Thyroid gland (tissue), 4 donors: Measurements from ENCODE around the gene ID2. TPM values are rescaled to one million over a fixed set of nuclear protein-coding genes. Genes with fewer than 3 reads are reported as not detected.
A peak's percentile ranks its signal among the peaks of the same experiment; 100 is the strongest.

ENCODE experiments used
- DNase-seq, 2 donors: peaks; one replicate each; pipeline ENCODE4 v3.0.0-alpha.2; 2019
- H3K27ac ChIP-seq, 3 donors: fragments of 200-600 bp; sonication (generic); 1 replicate in 2 of 3; 2 replicates in 1 of 3; pipeline ENCODE4 v1.5.1; 2016 to 2019; ENCODE audit warnings: mild to moderate bottlenecking in 1 of 3, moderate library complexity in 1 of 3
- H3K27me3 ChIP-seq: fragments of 200-600 bp; sonication (generic); one replicate; pipeline ENCODE4 v1.5.1; 2019
- H3K36me3 ChIP-seq, 2 donors: fragments of 200-600 bp; sonication (generic); one replicate each; pipeline ENCODE4 v1.5.1; 2016 to 2019
- H3K4me1 ChIP-seq, 2 donors: fragments of 200-600 bp; sonication (generic); one replicate each; pipeline ENCODE4 v1.5.1; 2017 to 2019
- H3K4me3 ChIP-seq, 3 donors: fragments of 200-600 bp; sonication (generic); replicated peaks in 1 of 3; 1 replicate in 2 of 3; 2 replicates in 1 of 3; pipeline ENCODE4 v1.5.1; 2016; ENCODE audit warnings: mild to moderate bottlenecking in 1 of 3
- H3K9me3 ChIP-seq: fragments of 200-600 bp; sonication (generic); one replicate; pipeline ENCODE4 v1.5.1; 2017
- CTCF ChIP-seq, 6 experiments: fragments of 200-600 bp in 3 of 6; fragments of 450-650 bp in 3 of 6; sonication (generic) in 3 of 6; IDR thresholded peaks; one replicate each; pipeline ENCODE4 v1.5.1; 2016 to 2019; ENCODE audit warnings: antibody characterized with exemption in 6 of 6, mild to moderate bottlenecking in 2 of 6, inconsistent platforms in 1 of 6, moderate library complexity in 1 of 6
- POLR2A ChIP-seq, 2 donors: fragments of 450-650 bp; IDR thresholded peaks; one replicate each; pipeline ENCODE4 v1.6.1; 2017; ENCODE audit warnings: antibody characterized with exemption in 2 of 2, mild to moderate bottlenecking in 2 of 2, moderate library complexity in 1 of 2
- WGBS, 2 donors: methylation state at CpG; one replicate each; pipeline ENCODE4 v1.1.5; 2017; 5-methylcytosine and 5-hydroxymethylcytosine counted together
- intact Hi-C: fragments of 100-400 bp; cut with DNase I; formaldehyde crosslinking; loops from one replicate; pipeline ENCODE4 v1.15.1; 2023
- total RNA-seq, 4 donors: library from RNA; depleted of rRNA; stranded (reverse); fragments of >200 nt; gene quantifications; one replicate each; pipeline ENCODE4 v1.2.3, GENCODE V29; 2016

The ID2 gene
- total RNA-seq, 4 donors from 2014 or later, result 226 to 298 (median 247) TPM

GRCh38 chr2:8659735-8660492 is 21.9 kb upstream of the ID2 start:
- no peak for DNase-seq
- Histone ChIP-seq H3K4me3 (no peak overlapping the region), H3K27me3 (no peaks in the 10 kb centered on the region), H3K9me3 (no peaks in the 10 kb centered on the region), H3K27ac (peak overlapping the region in 1 of 3 donors; percentile 26), H3K4me1 (peaks cover 13 to 17% of the 10 kb centered on the region in 2 donors), H3K36me3 (no peaks in the 10 kb centered on the region)
- 90% methylated on average over 10 to 18 of the region's 18 CpGs for WGBS, 2 donors
- TF ChIP-seq POLR2A (IDR thresholded peaks at IDR 0.05), result no peak
- TF ChIP-seq CTCF (IDR thresholded peaks at IDR 0.05), result no peak
- intact Hi-C loops, result no loop called here

GRCh38 chr2:8661235-8661634 is 20.6 kb upstream of the ID2 start:
- WGBS, 2 donors, result 91 to 95% methylated on average over 6 of the region's 6 CpGs
- no peak overlapping the region for H3K27ac ChIP-seq

GRCh38 chr2:8661736-8662135 is 20.1 kb upstream of the ID2 start:
- WGBS, 2 donors, result 85 to 91% methylated on average over 7 of the region's 7 CpGs
- H3K27me3 ChIP-seq, result no peaks in the 10 kb centered on the region
- no peaks in the 10 kb centered on the region for H3K36me3 ChIP-seq
- no peak for DNase-seq
- no peak overlapping the region for H3K27ac ChIP-seq
- TF ChIP-seq POLR2A (IDR thresholded peaks at IDR 0.05) (no peak), CTCF (IDR thresholded peaks at IDR 0.05) (no peak)
- no peak overlapping the region for H3K4me3 ChIP-seq
- no peaks in the 10 kb centered on the region for H3K9me3 ChIP-seq
- H3K4me1 ChIP-seq, result peaks cover 4 to 11% of the 10 kb centered on the region in 2 donors
- intact Hi-C loops, result no loop called here

More at GRCh38 chr2:8661235-8661634, 20.6 kb upstream of the ID2 start:
- DNase-seq, result no peak
- Histone ChIP-seq H3K9me3 (no peaks in the 10 kb centered on the region), H3K27me3 (no peaks in the 10 kb centered on the region), H3K4me3 (no peak overlapping the region), H3K36me3 (no peaks in the 10 kb centered on the region), H3K4me1 (peaks cover 7 to 16% of the 10 kb centered on the region in 2 donors)
- TF ChIP-seq POLR2A (IDR thresholded peaks at IDR 0.05) (no peak), CTCF (IDR thresholded peaks at IDR 0.05) (no peak)
- intact Hi-C loops, result no loop called here

GRCh38 chr2:8662239-8662879 is 19.5 kb upstream of the ID2 start:
- intact Hi-C loops, result no loop called here
- WGBS, 2 donors, result 82 to 86% methylated on average over 10 of the region's 10 CpGs
- TF ChIP-seq CTCF (IDR thresholded peaks at IDR 0.05) (no peak), POLR2A (IDR thresholded peaks at IDR 0.05) (no peak)
- no peak overlapping the region for H3K4me3 ChIP-seq
- H3K9me3 ChIP-seq, result no peaks in the 10 kb centered on the region
- H3K4me1 ChIP-seq, result peaks cover 0 to 10% of the 10 kb centered on the region in 2 donors
- H3K27ac ChIP-seq, result no peak overlapping the region
- no peaks in the 10 kb centered on the region for H3K36me3 ChIP-seq
- H3K27me3 ChIP-seq, result no peaks in the 10 kb centered on the region
- DNase-seq, result no peak

GRCh38 chr2:8663997-8664396 is 17.9 kb upstream of the ID2 start:
- H3K9me3 ChIP-seq, result no peaks in the 10 kb centered on the region
- peaks cover 0 to 10% of the 10 kb centered on the region in 2 donors for H3K4me1 ChIP-seq
- no peak for DNase-seq
- no peak overlapping the region for H3K27ac ChIP-seq
- H3K36me3 ChIP-seq, result no peaks in the 10 kb centered on the region
- H3K4me3 ChIP-seq, result no peak overlapping the region
- 85 to 86% methylated on average over 13 of the region's 13 CpGs for WGBS, 2 donors
- H3K27me3 ChIP-seq, result no peaks in the 10 kb centered on the region
- TF ChIP-seq POLR2A (IDR thresholded peaks at IDR 0.05) (no peak), CTCF (IDR thresholded peaks at IDR 0.05) (no peak)
- intact Hi-C loops, result no loop called here
